Peyer's patch (tissue), 4 donors: ENCODE data around the gene EDA.

Experiments
- POLR2A ChIP-seq, 2 donors: fragments of 450-650 bp; IDR thresholded peaks; one replicate each; pipeline ENCODE4 v1.5.1; 2017; ENCODE audit warnings: antibody characterized with exemption in 2 of 2, mild to moderate bottlenecking in 2 of 2, moderate library complexity in 2 of 2
- TF ChIP-seq, protein P1 (sequence below), 6 experiments: fragments of 450-650 bp in 4 of 6; fragments of 200-600 bp in 2 of 6; sonication (generic) in 1 of 6; IDR thresholded peaks; one replicate each; pipeline ENCODE4 v1.5.1; 2017 to 2019; ENCODE audit warnings: antibody characterized with exemption in 6 of 6, mild to moderate bottlenecking in 3 of 6, moderate library complexity in 1 of 6

DNA sequence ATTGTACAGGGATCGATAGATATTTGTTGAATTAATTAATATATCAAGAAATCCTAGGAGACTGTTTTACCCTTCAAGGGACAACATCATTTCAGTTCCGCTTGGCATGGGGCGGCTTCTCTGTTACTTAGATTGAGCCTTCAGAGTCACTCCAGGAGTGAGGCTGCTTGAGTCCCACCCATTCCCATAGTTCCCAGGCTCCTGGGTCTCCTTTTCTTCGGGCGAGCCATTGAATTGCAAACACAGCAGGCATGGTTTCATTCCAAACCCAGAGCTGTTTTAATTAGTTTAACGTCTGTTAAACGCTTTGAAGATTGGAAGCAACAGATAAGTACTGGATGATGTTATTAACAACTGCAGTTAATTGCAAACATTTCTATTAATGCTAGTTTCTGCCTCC lies 571 bp upstream of the EDA start:
- TF ChIP-seq, protein P1, sequence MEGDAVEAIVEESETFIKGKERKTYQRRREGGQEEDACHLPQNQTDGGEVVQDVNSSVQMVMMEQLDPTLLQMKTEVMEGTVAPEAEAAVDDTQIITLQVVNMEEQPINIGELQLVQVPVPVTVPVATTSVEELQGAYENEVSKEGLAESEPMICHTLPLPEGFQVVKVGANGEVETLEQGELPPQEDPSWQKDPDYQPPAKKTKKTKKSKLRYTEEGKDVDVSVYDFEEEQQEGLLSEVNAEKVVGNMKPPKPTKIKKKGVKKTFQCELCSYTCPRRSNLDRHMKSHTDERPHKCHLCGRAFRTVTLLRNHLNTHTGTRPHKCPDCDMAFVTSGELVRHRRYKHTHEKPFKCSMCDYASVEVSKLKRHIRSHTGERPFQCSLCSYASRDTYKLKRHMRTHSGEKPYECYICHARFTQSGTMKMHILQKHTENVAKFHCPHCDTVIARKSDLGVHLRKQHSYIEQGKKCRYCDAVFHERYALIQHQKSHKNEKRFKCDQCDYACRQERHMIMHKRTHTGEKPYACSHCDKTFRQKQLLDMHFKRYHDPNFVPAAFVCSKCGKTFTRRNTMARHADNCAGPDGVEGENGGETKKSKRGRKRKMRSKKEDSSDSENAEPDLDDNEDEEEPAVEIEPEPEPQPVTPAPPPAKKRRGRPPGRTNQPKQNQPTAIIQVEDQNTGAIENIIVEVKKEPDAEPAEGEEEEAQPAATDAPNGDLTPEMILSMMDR (IDR thresholded peaks at IDR 0.05), result no peak
- TF ChIP-seq POLR2A (IDR thresholded peaks at IDR 0.05), result no peak
